Measurements from ENCODE around the gene EXOC6B.

The EXOC6B gene

GRCh38 chr2:72289283-72289682 lies 536.5 kb downstream of the EXOC6B start:
- Histone ChIP-seq H3K9me3 (replicated peaks in 1 of 2; ENCODE audit: control insufficient read depth in 2 of 2, insufficient read depth in 1 of 2, low read depth in 1 of 2, low read length in 2 of 2) (no peaks in the 10 kb centered on the region), H2BK15ac (ENCODE audit: low read length) (no peak overlapping the region), H3K9ac (ENCODE audit: low read depth, low read length, poor library complexity) (no peak overlapping the region), H3K14ac (ENCODE audit: low read length) (no peak overlapping the region), H3K23ac (ENCODE audit: low read depth, low read length, poor library complexity) (no peak overlapping the region), H3K27ac (replicated peaks; ENCODE audit: low read length) (no peak overlapping the region), H4K8ac (ENCODE audit: low read depth, low read length) (no peak overlapping the region), H2AK5ac (ENCODE audit: low read depth, low read length) (no peak overlapping the region), H2BK120ac (ENCODE audit: low read depth, low read length) (no peak overlapping the region), H3K4me1 (ENCODE audit: control insufficient read depth in 2 of 2, insufficient read depth in 1 of 2, low read depth in 1 of 2, low read length in 2 of 2) (no peaks in the 10 kb centered on the region), H3K79me1 (ENCODE audit: low read depth, low read length) (no peaks in the 10 kb centered on the region), H2BK12ac (ENCODE audit: low read length) (no peak overlapping the region), H3K27me3 (ENCODE audit: control insufficient read depth in 3 of 3, insufficient read depth in 3 of 3, low read depth in 1 of 3, low read length in 3 of 3) (no peaks in the 10 kb centered on the region), H2AFZ (ENCODE audit: low read length) (no peak overlapping the region), H3K4ac (ENCODE audit: low read length) (no peak overlapping the region), H3K4me3 (ENCODE audit: low read length in 2 of 2) (no peak overlapping the region), H2BK5ac (ENCODE audit: low read length) (no peak overlapping the region), H4K91ac (ENCODE audit: low read depth, low read length, poor library complexity) (no peak overlapping the region), H3K36me3 (replicated peaks in 1 of 2; ENCODE audit: control insufficient read depth in 2 of 2, insufficient read depth in 2 of 2, low read length in 2 of 2) (no peaks in the 10 kb centered on the region), H3K18ac (ENCODE audit: low read length) (no peak overlapping the region), H3K4me2 (ENCODE audit: insufficient read depth, low read length, poor library complexity, severe bottlenecking) (no peak overlapping the region)
- DNase-seq (ENCODE audit: low spot score): no peak
- no CpG with 5 or more reads among the region's 2 CpGs for WGBS, 2 donors (ENCODE audit: extremely low coverage in 2 of 2, insufficient read length in 2 of 2, insufficient replicate concordance in 1 of 2)

- H4K8ac ChIP-seq (ENCODE audit: low read depth, low read length): no peak overlapping the region
- no peak overlapping the region for H2BK120ac ChIP-seq (ENCODE audit: low read depth, low read length)
- no peak overlapping the region for H2BK15ac ChIP-seq (ENCODE audit: low read length)
- H2BK5ac ChIP-seq (ENCODE audit: low read length): no peak overlapping the region
- H3K27me3 ChIP-seq (ENCODE audit: control insufficient read depth in 3 of 3, insufficient read depth in 3 of 3, low read depth in 1 of 3, low read length in 3 of 3): no peaks in the 10 kb centered on the region
- H3K23ac ChIP-seq (ENCODE audit: low read depth, low read length, poor library complexity): no peak overlapping the region
- H3K4me2 ChIP-seq (ENCODE audit: insufficient read depth, low read length, poor library complexity, severe bottlenecking): no peak overlapping the region
- no peak for DNase-seq (ENCODE audit: low spot score)
- no peak overlapping the region for H3K9ac ChIP-seq (ENCODE audit: low read depth, low read length, poor library complexity)
- H3K18ac ChIP-seq (ENCODE audit: low read length): no peak overlapping the region
- no peaks in the 10 kb centered on the region for H3K36me3 ChIP-seq (replicated peaks in 1 of 2; ENCODE audit: control insufficient read depth in 2 of 2, insufficient read depth in 2 of 2, low read length in 2 of 2)
- H2AK5ac ChIP-seq (ENCODE audit: low read depth, low read length): no peak overlapping the region
- H3K9me3 ChIP-seq (replicated peaks in 1 of 2; ENCODE audit: control insufficient read depth in 2 of 2, insufficient read depth in 1 of 2, low read depth in 1 of 2, low read length in 2 of 2): no peaks in the 10 kb centered on the region
- H4K91ac ChIP-seq (ENCODE audit: low read depth, low read length, poor library complexity): no peak overlapping the region
- no peak overlapping the region for H2BK12ac ChIP-seq (ENCODE audit: low read length)
- H3K27ac ChIP-seq (replicated peaks; ENCODE audit: low read length): no peak overlapping the region
- H3K79me1 ChIP-seq (ENCODE audit: low read depth, low read length): no peaks in the 10 kb centered on the region
- peaks cover 0 to 2% of the 10 kb centered on the region in 2 donors for H3K4me1 ChIP-seq (ENCODE audit: control insufficient read depth in 2 of 2, insufficient read depth in 1 of 2, low read depth in 1 of 2, low read length in 2 of 2)
- no peak overlapping the region for H3K4ac ChIP-seq (ENCODE audit: low read length)
- H3K14ac ChIP-seq (ENCODE audit: low read length): no peak overlapping the region
- no peak overlapping the region for H3K4me3 ChIP-seq (ENCODE audit: low read length in 2 of 2)
- no peak overlapping the region for H2AFZ ChIP-seq (ENCODE audit: low read length)
These were observed 547.8 kb downstream of the EXOC6B start for GRCh38 chr2:72278046-72278445.

GRCh38 chr2:72276876-72277275 lies 549.0 kb downstream of the EXOC6B start:
- Histone ChIP-seq H3K9ac (ENCODE audit: low read depth, low read length, poor library complexity) (no peak overlapping the region), H4K8ac (ENCODE audit: low read depth, low read length) (no peak overlapping the region), H3K79me1 (ENCODE audit: low read depth, low read length) (no peaks in the 10 kb centered on the region), H3K9me3 (replicated peaks in 1 of 2; ENCODE audit: control insufficient read depth in 2 of 2, insufficient read depth in 1 of 2, low read depth in 1 of 2, low read length in 2 of 2) (no peaks in the 10 kb centered on the region), H2BK12ac (ENCODE audit: low read length) (no peak overlapping the region), H2BK120ac (ENCODE audit: low read depth, low read length) (no peak overlapping the region), H3K27ac (replicated peaks; ENCODE audit: low read length) (no peak overlapping the region), H3K14ac (ENCODE audit: low read length) (no peak overlapping the region), H2AFZ (ENCODE audit: low read length) (no peak overlapping the region), H3K4me2 (ENCODE audit: insufficient read depth, low read length, poor library complexity, severe bottlenecking) (no peak overlapping the region), H3K4ac (ENCODE audit: low read length) (no peak overlapping the region), H3K23ac (ENCODE audit: low read depth, low read length, poor library complexity) (no peak overlapping the region), H4K91ac (ENCODE audit: low read depth, low read length, poor library complexity) (no peak overlapping the region), H3K18ac (ENCODE audit: low read length) (no peak overlapping the region), H2BK5ac (ENCODE audit: low read length) (no peak overlapping the region), H3K36me3 (replicated peaks in 1 of 2; ENCODE audit: control insufficient read depth in 2 of 2, insufficient read depth in 2 of 2, low read length in 2 of 2) (no peaks in the 10 kb centered on the region), H3K4me1 (ENCODE audit: control insufficient read depth in 2 of 2, insufficient read depth in 1 of 2, low read depth in 1 of 2, low read length in 2 of 2) (peaks cover 0 to 2% of the 10 kb centered on the region in 2 donors), H3K27me3 (ENCODE audit: control insufficient read depth in 3 of 3, insufficient read depth in 3 of 3, low read depth in 1 of 3, low read length in 3 of 3) (no peaks in the 10 kb centered on the region), H2BK15ac (ENCODE audit: low read length) (no peak overlapping the region), H2AK5ac (ENCODE audit: low read depth, low read length) (no peak overlapping the region), H3K4me3 (ENCODE audit: low read length in 2 of 2) (no peak overlapping the region)
- no CpG with 5 or more reads among the region's 1 CpG for WGBS, 2 donors (ENCODE audit: extremely low coverage in 2 of 2, insufficient read length in 2 of 2, insufficient replicate concordance in 1 of 2)
- DNase-seq (ENCODE audit: low spot score): no peak

- H3K14ac ChIP-seq (ENCODE audit: low read length): no peak overlapping the region
- H2BK120ac ChIP-seq (ENCODE audit: low read depth, low read length): no peak overlapping the region
- H4K91ac ChIP-seq (ENCODE audit: low read depth, low read length, poor library complexity): no peak overlapping the region
- WGBS, 2 donors (ENCODE audit: extremely low coverage in 2 of 2, insufficient read length in 2 of 2, insufficient replicate concordance in 1 of 2): no CpG with 5 or more reads among the region's 1 CpG
- H3K27me3 ChIP-seq (ENCODE audit: control insufficient read depth in 3 of 3, insufficient read depth in 3 of 3, low read depth in 1 of 3, low read length in 3 of 3): no peaks in the 10 kb centered on the region
- H3K9ac ChIP-seq (ENCODE audit: low read depth, low read length, poor library complexity): no peak overlapping the region
- H3K79me1 ChIP-seq (ENCODE audit: low read depth, low read length): no peaks in the 10 kb centered on the region
- H3K4ac ChIP-seq (ENCODE audit: low read length): no peak overlapping the region
- H3K4me2 ChIP-seq (ENCODE audit: insufficient read depth, low read length, poor library complexity, severe bottlenecking): no peak overlapping the region
- H3K9me3 ChIP-seq (replicated peaks in 1 of 2; ENCODE audit: control insufficient read depth in 2 of 2, insufficient read depth in 1 of 2, low read depth in 1 of 2, low read length in 2 of 2): no peaks in the 10 kb centered on the region
- no peak overlapping the region for H3K4me3 ChIP-seq (ENCODE audit: low read length in 2 of 2)
- no peak overlapping the region for H2AFZ ChIP-seq (ENCODE audit: low read length)
- no peak overlapping the region for H2BK12ac ChIP-seq (ENCODE audit: low read length)
- peaks cover 0 to 2% of the 10 kb centered on the region in 2 donors for H3K4me1 ChIP-seq (ENCODE audit: control insufficient read depth in 2 of 2, insufficient read depth in 1 of 2, low read depth in 1 of 2, low read length in 2 of 2)
- H3K27ac ChIP-seq (replicated peaks; ENCODE audit: low read length): no peak overlapping the region
- H2BK15ac ChIP-seq (ENCODE audit: low read length): no peak overlapping the region
- H2BK5ac ChIP-seq (ENCODE audit: low read length): no peak overlapping the region
- no peak overlapping the region for H2AK5ac ChIP-seq (ENCODE audit: low read depth, low read length)
- H3K36me3 ChIP-seq (replicated peaks in 1 of 2; ENCODE audit: control insufficient read depth in 2 of 2, insufficient read depth in 2 of 2, low read length in 2 of 2): no peaks in the 10 kb centered on the region
- H3K23ac ChIP-seq (ENCODE audit: low read depth, low read length, poor library complexity): no peak overlapping the region
- no peak overlapping the region for H4K8ac ChIP-seq (ENCODE audit: low read depth, low read length)
- DNase-seq (ENCODE audit: low spot score): no peak
- H3K18ac ChIP-seq (ENCODE audit: low read length): no peak overlapping the region
These were observed 549.5 kb downstream of the EXOC6B start for GRCh38 chr2:72276356-72276755.

All from neuronal stem cell (in vitro differentiated cells).